Measurements from ENCODE around the gene MAD1L1. TPM values are rescaled to one million over a fixed set of nuclear protein-coding genes. Genes with fewer than 3 reads are reported as not detected.

Gene MAD1L1
- total and polyA plus RNA-seq, 2 of the 13 experiments (the other 11 are each of a cell fraction or from before 2014, with no cell fraction given) = 17.4 to 64.7 TPM

DNA sequence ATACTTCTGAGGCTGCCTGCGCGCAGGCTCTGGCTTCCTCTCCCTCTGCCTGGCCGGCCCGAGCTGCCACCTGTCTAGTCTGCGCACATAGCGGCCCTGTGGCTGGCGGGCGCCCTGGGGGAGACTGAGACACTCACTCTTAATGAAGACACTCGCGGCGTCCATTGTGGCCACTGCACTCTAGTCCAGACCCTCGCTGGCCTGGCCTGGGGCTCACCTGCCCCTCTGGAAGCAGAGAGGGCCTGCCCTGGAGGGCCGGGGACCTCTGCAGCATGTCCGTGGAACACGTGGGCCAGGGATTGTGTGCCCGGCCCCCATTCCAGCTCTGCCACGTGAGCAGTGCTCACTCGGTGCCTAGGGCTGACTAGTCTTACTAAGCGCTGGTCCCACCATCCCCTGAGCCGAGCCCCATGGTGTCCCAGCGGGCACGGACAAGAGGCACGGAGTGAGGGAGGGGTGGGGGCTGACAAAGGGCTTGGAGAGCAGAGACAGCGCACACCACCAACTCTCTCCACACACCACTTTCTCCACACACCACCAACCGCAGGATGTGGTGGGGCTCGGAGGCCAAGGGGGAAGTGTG lies 413.4 kb downstream of the MAD1L1 start:
- H3K4me2 ChIP-seq (ENCODE audit: low read depth, low read length) = no peak overlapping the region
- ChIA-PET POLR2A (no interaction called here), CTCF (ENCODE audit: low intra/inter-chr PET ratio, low total read pairs) (no interaction called here)
- H3K9ac ChIP-seq (ENCODE audit: insufficient read depth, low read depth, low read length) = no peak overlapping the region
- in situ Hi-C loops (cut with HindIII; ENCODE audit: extremely low pct_ligation_motif_present, low pct_unique_long_range_greater_than_20kb) = no loop called here
- H2AFZ ChIP-seq (ENCODE audit: low read length) = no peak overlapping the region
- no peaks in the 10 kb centered on the region for H3K9me3 ChIP-seq (ENCODE audit: low read length)
- H3K4me3 ChIP-seq (replicated peaks in 1 of 3; ENCODE audit: insufficient read depth in 1 of 3, low read depth in 2 of 3, low read length in 3 of 3) = no peak overlapping the region
- H3K27me3 ChIP-seq (ENCODE audit: control insufficient read depth in 1 of 2, insufficient read depth in 2 of 2, low read length in 2 of 2) = no peaks in the 10 kb centered on the region
- WGBS (ENCODE audit: low lambda C conversion rate) = 97% methylated on average over 13 of the region's 26 CpGs
- H3K79me2 ChIP-seq (ENCODE audit: insufficient read depth, low read length) = no peaks in the 10 kb centered on the region
- DNase-seq (ENCODE audit: low spot score) = no peak
- peaks cover 28% of the 10 kb centered on the region for H3K4me1 ChIP-seq (ENCODE audit: insufficient read depth, low read length)
- no peak overlapping the region for H3K27ac ChIP-seq (ENCODE audit: extremely low read length, insufficient read depth, low read length)
- no peak for FAIRE-seq
- no peaks in the 10 kb centered on the region for H3K36me3 ChIP-seq (replicated peaks in 1 of 2; ENCODE audit: control insufficient read depth in 1 of 2, insufficient read depth in 2 of 2, low read length in 2 of 2)
- BruUV-seq (replicated peaks) = no TSS peak
- no peaks in the 10 kb centered on the region for H4K20me1 ChIP-seq (ENCODE audit: insufficient read depth, low read length)
- no peak for ATAC-seq
- intact Hi-C loops (cut with micrococcal nuclease; ENCODE audit: unreplicated experiment) = no loop called here
- TF ChIP-seq NPAS2 (CRISPR knock-in tag; IDR thresholded peaks at IDR 0.05; ENCODE audit: borderline replicate concordance) (no peak), TBP (CRISPR knock-in tag; IDR thresholded peaks at IDR 0.05) (no peak), CEBPB (IDR thresholded peaks at IDR 0.05; ENCODE audit: borderline replicate concordance, low read depth, low read length) (no peak), CC2D1A (CRISPR knock-in tag; IDR thresholded peaks at IDR 0.05) (no peak), CHD4 (IDR thresholded peaks at IDR 0.05; ENCODE audit: borderline replicate concordance, low read length) (no peak), HOXD1 (CRISPR knock-in tag; IDR thresholded peaks at IDR 0.05) (no peak), ZFP62 (CRISPR knock-in tag; IDR thresholded peaks at IDR 0.05) (no peak), ZNF709 (CRISPR knock-in tag; IDR thresholded peaks at IDR 0.05) (no peak), NFKB2 (CRISPR knock-in tag; IDR thresholded peaks at IDR 0.05; ENCODE audit: borderline replicate concordance) (no peak), ZNF136 (CRISPR knock-in tag; IDR thresholded peaks at IDR 0.05; ENCODE audit: low read depth) (no peak)
- TF ChIP-seq, protein P1, sequence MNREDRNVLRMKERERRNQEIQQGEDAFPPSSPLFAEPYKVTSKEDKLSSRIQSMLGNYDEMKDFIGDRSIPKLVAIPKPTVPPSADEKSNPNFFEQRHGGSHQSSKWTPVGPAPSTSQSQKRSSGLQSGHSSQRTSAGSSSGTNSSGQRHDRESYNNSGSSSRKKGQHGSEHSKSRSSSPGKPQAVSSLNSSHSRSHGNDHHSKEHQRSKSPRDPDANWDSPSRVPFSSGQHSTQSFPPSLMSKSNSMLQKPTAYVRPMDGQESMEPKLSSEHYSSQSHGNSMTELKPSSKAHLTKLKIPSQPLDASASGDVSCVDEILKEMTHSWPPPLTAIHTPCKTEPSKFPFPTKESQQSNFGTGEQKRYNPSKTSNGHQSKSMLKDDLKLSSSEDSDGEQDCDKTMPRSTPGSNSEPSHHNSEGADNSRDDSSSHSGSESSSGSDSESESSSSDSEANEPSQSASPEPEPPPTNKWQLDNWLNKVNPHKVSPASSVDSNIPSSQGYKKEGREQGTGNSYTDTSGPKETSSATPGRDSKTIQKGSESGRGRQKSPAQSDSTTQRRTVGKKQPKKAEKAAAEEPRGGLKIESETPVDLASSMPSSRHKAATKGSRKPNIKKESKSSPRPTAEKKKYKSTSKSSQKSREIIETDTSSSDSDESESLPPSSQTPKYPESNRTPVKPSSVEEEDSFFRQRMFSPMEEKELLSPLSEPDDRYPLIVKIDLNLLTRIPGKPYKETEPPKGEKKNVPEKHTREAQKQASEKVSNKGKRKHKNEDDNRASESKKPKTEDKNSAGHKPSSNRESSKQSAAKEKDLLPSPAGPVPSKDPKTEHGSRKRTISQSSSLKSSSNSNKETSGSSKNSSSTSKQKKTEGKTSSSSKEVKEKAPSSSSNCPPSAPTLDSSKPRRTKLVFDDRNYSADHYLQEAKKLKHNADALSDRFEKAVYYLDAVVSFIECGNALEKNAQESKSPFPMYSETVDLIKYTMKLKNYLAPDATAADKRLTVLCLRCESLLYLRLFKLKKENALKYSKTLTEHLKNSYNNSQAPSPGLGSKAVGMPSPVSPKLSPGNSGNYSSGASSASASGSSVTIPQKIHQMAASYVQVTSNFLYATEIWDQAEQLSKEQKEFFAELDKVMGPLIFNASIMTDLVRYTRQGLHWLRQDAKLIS (CRISPR knock-in tag; IDR thresholded peaks at IDR 0.05) = no peak
- TF ChIP-seq, protein P2, sequence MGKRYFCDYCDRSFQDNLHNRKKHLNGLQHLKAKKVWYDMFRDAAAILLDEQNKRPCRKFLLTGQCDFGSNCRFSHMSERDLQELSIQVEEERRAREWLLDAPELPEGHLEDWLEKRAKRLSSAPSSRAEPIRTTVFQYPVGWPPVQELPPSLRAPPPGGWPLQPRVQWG (CRISPR knock-in tag; IDR thresholded peaks at IDR 0.05; ENCODE audit: borderline replicate concordance, low read depth) = no peak
- TF ChIP-seq, protein P3, sequence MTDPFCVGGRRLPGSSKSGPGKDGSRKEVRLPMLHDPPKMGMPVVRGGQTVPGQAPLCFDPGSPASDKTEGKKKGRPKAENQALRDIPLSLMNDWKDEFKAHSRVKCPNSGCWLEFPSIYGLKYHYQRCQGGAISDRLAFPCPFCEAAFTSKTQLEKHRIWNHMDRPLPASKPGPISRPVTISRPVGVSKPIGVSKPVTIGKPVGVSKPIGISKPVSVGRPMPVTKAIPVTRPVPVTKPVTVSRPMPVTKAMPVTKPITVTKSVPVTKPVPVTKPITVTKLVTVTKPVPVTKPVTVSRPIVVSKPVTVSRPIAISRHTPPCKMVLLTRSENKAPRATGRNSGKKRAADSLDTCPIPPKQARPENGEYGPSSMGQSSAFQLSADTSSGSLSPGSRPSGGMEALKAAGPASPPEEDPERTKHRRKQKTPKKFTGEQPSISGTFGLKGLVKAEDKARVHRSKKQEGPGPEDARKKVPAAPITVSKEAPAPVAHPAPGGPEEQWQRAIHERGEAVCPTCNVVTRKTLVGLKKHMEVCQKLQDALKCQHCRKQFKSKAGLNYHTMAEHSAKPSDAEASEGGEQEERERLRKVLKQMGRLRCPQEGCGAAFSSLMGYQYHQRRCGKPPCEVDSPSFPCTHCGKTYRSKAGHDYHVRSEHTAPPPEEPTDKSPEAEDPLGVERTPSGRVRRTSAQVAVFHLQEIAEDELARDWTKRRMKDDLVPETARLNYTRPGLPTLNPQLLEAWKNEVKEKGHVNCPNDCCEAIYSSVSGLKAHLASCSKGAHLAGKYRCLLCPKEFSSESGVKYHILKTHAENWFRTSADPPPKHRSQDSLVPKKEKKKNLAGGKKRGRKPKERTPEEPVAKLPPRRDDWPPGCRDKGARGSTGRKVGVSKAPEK (CRISPR knock-in tag; IDR thresholded peaks at IDR 0.05; ENCODE audit: borderline replicate concordance) = no peak
- TF ChIP-seq, protein P4, sequence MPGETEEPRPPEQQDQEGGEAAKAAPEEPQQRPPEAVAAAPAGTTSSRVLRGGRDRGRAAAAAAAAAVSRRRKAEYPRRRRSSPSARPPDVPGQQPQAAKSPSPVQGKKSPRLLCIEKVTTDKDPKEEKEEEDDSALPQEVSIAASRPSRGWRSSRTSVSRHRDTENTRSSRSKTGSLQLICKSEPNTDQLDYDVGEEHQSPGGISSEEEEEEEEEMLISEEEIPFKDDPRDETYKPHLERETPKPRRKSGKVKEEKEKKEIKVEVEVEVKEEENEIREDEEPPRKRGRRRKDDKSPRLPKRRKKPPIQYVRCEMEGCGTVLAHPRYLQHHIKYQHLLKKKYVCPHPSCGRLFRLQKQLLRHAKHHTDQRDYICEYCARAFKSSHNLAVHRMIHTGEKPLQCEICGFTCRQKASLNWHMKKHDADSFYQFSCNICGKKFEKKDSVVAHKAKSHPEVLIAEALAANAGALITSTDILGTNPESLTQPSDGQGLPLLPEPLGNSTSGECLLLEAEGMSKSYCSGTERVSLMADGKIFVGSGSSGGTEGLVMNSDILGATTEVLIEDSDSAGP (CRISPR knock-in tag; IDR thresholded peaks at IDR 0.05; ENCODE audit: borderline replicate concordance) = no peak

Measured in HepG2 (cell line).